Tibial artery (tissue), 4 donors: ENCODE data around the gene TIE1.

ENCODE experiments used
- DNase-seq, 2 donors: peaks; one replicate each; pipeline ENCODE4 v3.0.0-alpha.2; 2019
- H3K27ac ChIP-seq, 2 donors: fragments of 200-600 bp; sonication (generic) in 1 of 2; 1 replicate in 1 of 2; 2 replicates in 1 of 2; pipeline ENCODE4 v1.5.1; 2018 to 2019; ENCODE audit warnings: mild to moderate bottlenecking in 1 of 2
- H3K27me3 ChIP-seq, 2 donors: fragments of 200-600 bp; sonication (generic) in 1 of 2; one replicate each; pipeline versions ENCODE4 v1.5.1 to v1.6.0; 2016 to 2019
- H3K36me3 ChIP-seq, 3 donors: fragments of 200-600 bp; sonication (generic) in 2 of 3; one replicate each; pipeline ENCODE4 v1.5.1; 2016 to 2019; ENCODE audit warnings: mild to moderate bottlenecking in 2 of 3
- H3K4me1 ChIP-seq, 4 donors: fragments of 200-600 bp; sonication (generic) in 2 of 4; 1 replicate in 3 of 4; 2 replicates in 1 of 4; pipeline ENCODE4 v1.5.1; 2016 to 2019
- H3K4me3 ChIP-seq, 2 donors: fragments of 200-600 bp; sonication (generic) in 1 of 2; 1 replicate in 1 of 2; 2 replicates in 1 of 2; pipeline ENCODE4 v1.5.1; 2018 to 2019; ENCODE audit warnings: mild to moderate bottlenecking in 2 of 2
- H3K9me3 ChIP-seq, 3 donors: fragments of 200-600 bp; sonication (generic) in 1 of 3; one replicate each; pipeline ENCODE4 v1.5.1; 2016 to 2019
- CTCF ChIP-seq, 2 experiments: fragments of 200-600 bp in 1 of 2; fragments of 450-650 bp in 1 of 2; IDR thresholded peaks; one replicate each; pipeline ENCODE4 v1.5.1; 2017 to 2019; ENCODE audit warnings: antibody characterized with exemption in 2 of 2, mild to moderate bottlenecking in 1 of 2, moderate library complexity in 1 of 2
- intact Hi-C: fragments of 100-400 bp; cut with DNase I; formaldehyde crosslinking; loops from one replicate; pipeline ENCODE4 v1.15.0; 2023; ENCODE audit warnings: low total_unique reads

Gene TIE1

GRCh38 chr1:43279666-43280065, 21.1 kb upstream of the TIE1 start:
- H3K4me1 ChIP-seq: no peaks in the 10 kb centered on the region
- no peak overlapping the region for H3K27ac ChIP-seq
- intact Hi-C loops: no loop called here
- peaks cover 0 to 5% of the 10 kb centered on the region in 2 donors for H3K27me3 ChIP-seq
- peaks cover 0 to 5% (median 0%) of the 10 kb centered on the region in 3 donors for H3K36me3 ChIP-seq
- TF ChIP-seq CTCF (IDR thresholded peaks at IDR 0.05): no peak
- no peak for DNase-seq
- no peak overlapping the region for H3K4me3 ChIP-seq
- H3K9me3 ChIP-seq: no peaks in the 10 kb centered on the region

- Histone ChIP-seq H3K4me3 (no peak overlapping the region), H3K36me3 (peaks cover 0 to 5% (median 0%) of the 10 kb centered on the region in 3 donors), H3K27ac (no peak overlapping the region), H3K27me3 (peaks cover 0 to 11% of the 10 kb centered on the region in 2 donors), H3K9me3 (no peaks in the 10 kb centered on the region), H3K4me1 (no peaks in the 10 kb centered on the region)
- no peak for TF ChIP-seq CTCF (IDR thresholded peaks at IDR 0.05)
- intact Hi-C loops: no loop called here
- DNase-seq: no peak
Observed at GRCh38 chr1:43280692-43281091, 20.1 kb upstream of the TIE1 start.

- TF ChIP-seq CTCF (IDR thresholded peaks at IDR 0.05): no peak
- no peaks in the 10 kb centered on the region for H3K4me1 ChIP-seq
- no peak overlapping the region for H3K4me3 ChIP-seq
- H3K36me3 ChIP-seq: peaks cover 0 to 5% (median 0%) of the 10 kb centered on the region in 3 donors
- no peak overlapping the region for H3K27ac ChIP-seq
- no peaks in the 10 kb centered on the region for H3K9me3 ChIP-seq
- H3K27me3 ChIP-seq: peaks cover 0 to 10% of the 10 kb centered on the region in 2 donors
- DNase-seq: no peak
- intact Hi-C loops: no loop called here
Observed at GRCh38 chr1:43282220-43283195, 18.3 kb upstream of the TIE1 start.

- peaks cover 0 to 10% of the 10 kb centered on the region in 2 donors for H3K27me3 ChIP-seq
- TF ChIP-seq CTCF (IDR thresholded peaks at IDR 0.05): no peak
- intact Hi-C loops: no loop called here
- no peak overlapping the region for H3K27ac ChIP-seq
- H3K9me3 ChIP-seq: no peaks in the 10 kb centered on the region
- H3K36me3 ChIP-seq: peaks cover 0 to 5% (median 0%) of the 10 kb centered on the region in 3 donors
- peak in 1 of 2 donors; percentile 24 for DNase-seq
- no peak overlapping the region for H3K4me3 ChIP-seq
- H3K4me1 ChIP-seq: no peaks in the 10 kb centered on the region
Observed at GRCh38 chr1:43284065-43284464, 16.7 kb upstream of the TIE1 start.

- Histone ChIP-seq H3K27ac (no peak overlapping the region), H3K4me3 (no peak overlapping the region), H3K27me3 (peaks cover 0 to 10% of the 10 kb centered on the region in 2 donors), H3K4me1 (no peaks in the 10 kb centered on the region), H3K9me3 (no peaks in the 10 kb centered on the region), H3K36me3 (peaks cover 0 to 5% (median 0%) of the 10 kb centered on the region in 3 donors)
- no peak for TF ChIP-seq CTCF (IDR thresholded peaks at IDR 0.05)
- DNase-seq: no peak
- intact Hi-C loops: no loop called here
Observed at GRCh38 chr1:43284546-43285110, 16.2 kb upstream of the TIE1 start.
